ENCODE data around the gene ATP5PF.
A peak's percentile ranks its signal among the peaks of the same experiment; 100 is the strongest.

ATP5PF gene

GRCh38 chr21:25734904-25735645 is at the start of gene ATP5PF, which contains the start of gene GABPA (continued):
- TF ChIP-seq INSM2 (tag by site-specific recombination; IDR thresholded peaks at IDR 0.05) = no peak
- no peak for TF ChIP-seq ZNF623 (tag by site-specific recombination; IDR thresholded peaks at IDR 0.05)
- TF ChIP-seq KLF8 (tag by site-specific recombination; IDR thresholded peaks at IDR 0.05) = peak; percentile 81; the same call in 1 of the 2 replicates
- TF ChIP-seq, protein P1, sequence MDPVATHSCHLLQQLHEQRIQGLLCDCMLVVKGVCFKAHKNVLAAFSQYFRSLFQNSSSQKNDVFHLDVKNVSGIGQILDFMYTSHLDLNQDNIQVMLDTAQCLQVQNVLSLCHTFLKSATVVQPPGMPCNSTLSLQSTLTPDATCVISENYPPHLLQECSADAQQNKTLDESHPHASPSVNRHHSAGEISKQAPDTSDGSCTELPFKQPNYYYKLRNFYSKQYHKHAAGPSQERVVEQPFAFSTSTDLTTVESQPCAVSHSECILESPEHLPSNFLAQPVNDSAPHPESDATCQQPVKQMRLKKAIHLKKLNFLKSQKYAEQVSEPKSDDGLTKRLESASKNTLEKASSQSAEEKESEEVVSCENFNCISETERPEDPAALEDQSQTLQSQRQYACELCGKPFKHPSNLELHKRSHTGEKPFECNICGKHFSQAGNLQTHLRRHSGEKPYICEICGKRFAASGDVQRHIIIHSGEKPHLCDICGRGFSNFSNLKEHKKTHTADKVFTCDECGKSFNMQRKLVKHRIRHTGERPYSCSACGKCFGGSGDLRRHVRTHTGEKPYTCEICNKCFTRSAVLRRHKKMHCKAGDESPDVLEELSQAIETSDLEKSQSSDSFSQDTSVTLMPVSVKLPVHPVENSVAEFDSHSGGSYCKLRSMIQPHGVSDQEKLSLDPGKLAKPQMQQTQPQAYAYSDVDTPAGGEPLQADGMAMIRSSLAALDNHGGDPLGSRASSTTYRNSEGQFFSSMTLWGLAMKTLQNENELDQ (tag by site-specific recombination; IDR thresholded peaks at IDR 0.05; ENCODE audit: low read depth) = no peak
- TF ChIP-seq, protein P2, sequence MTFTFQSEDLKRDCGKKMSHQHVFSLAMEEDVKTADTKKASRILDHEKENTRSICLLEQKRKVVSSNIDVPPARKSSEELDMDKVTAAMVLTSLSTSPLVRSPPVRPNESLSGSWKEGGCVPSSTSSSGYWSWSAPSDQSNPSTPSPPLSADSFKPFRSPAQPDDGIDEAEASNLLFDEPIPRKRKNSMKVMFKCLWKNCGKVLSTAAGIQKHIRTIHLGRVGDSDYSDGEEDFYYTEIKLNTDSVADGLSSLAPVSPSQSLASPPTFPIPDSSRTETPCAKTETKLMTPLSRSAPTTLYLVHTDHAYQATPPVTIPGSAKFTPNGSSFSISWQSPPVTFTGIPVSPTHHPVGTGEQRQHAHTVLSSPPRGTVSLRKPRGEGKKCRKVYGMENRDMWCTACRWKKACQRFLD (tag by site-specific recombination; IDR thresholded peaks at IDR 0.05) = no peak
- TF ChIP-seq ZNF707 (tag by site-specific recombination; IDR thresholded peaks at IDR 0.05) = no peak
- no peak for TF ChIP-seq ZNF555 (tag by site-specific recombination; conservative IDR thresholded peaks at IDR 0.05)
- no peak for TF ChIP-seq ZNF521 (tag by site-specific recombination; IDR thresholded peaks at IDR 0.05)
- no peak for TF ChIP-seq RBAK (tag by site-specific recombination; IDR thresholded peaks at IDR 0.05)
- no peak for TF ChIP-seq ZNF133 (tag by site-specific recombination; IDR thresholded peaks at IDR 0.05)
- no peak for TF ChIP-seq ZNF433 (tag by site-specific recombination; IDR thresholded peaks at IDR 0.05; ENCODE audit: low read depth)
- peak; percentile 65; the same call in 1 of the 2 replicates for TF ChIP-seq KLF16 (tag by site-specific recombination; IDR thresholded peaks at IDR 0.05)
- no peak for TF ChIP-seq ZNF791 (tag by site-specific recombination; IDR thresholded peaks at IDR 0.05)
- TF ChIP-seq HOXA7 (CRISPR knock-in tag; IDR thresholded peaks at IDR 0.05; ENCODE audit: borderline replicate concordance) = no peak
- TF ChIP-seq PATZ1 (tag by site-specific recombination; IDR thresholded peaks at IDR 0.05) = peak; percentile 92
- TF ChIP-seq, protein P3, sequence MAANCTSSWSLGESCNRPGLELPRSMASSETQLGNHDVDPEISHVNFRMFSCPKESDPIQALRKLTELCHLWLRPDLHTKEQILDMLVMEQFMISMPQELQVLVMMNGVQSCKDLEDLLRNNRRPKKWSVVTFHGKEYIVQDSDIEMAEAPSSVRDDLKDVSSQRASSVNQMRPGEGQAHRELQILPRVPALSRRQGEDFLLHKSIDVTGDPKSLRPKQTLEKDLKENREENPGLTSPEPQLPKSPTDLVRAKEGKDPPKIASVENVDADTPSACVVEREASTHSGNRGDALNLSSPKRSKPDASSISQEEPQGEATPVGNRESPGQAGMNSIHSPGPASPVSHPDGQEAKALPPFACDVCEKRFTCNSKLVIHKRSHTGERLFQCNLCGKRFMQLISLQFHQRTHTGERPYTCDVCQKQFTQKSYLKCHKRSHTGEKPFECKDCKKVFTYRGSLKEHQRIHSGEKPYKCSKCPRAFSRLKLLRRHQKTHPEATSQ (tag by site-specific recombination; IDR thresholded peaks at IDR 0.05) = peak; percentile 95
- TF ChIP-seq IKZF3 (tag by site-specific recombination; IDR thresholded peaks at IDR 0.05) = no peak
- no peak for TF ChIP-seq ZNF776 (tag by site-specific recombination; IDR thresholded peaks at IDR 0.05; ENCODE audit: borderline replicate concordance)
- TF ChIP-seq KLF1 (tag by site-specific recombination; IDR thresholded peaks at IDR 0.05) = peak; percentile 47
- no peak for TF ChIP-seq ZNF114 (tag by site-specific recombination; IDR thresholded peaks at IDR 0.05)
- peak; percentile 48; the same call in 1 of the 2 replicates for TF ChIP-seq ZNF18 (tag by site-specific recombination; IDR thresholded peaks at IDR 0.05)
- no peak for TF ChIP-seq ZNF221 (tag by site-specific recombination; IDR thresholded peaks at IDR 0.05; ENCODE audit: borderline replicate concordance)
- TF ChIP-seq SETDB1 (IDR thresholded peaks at IDR 0.05; ENCODE audit: insufficient read length, low read length) = no peak
- TF ChIP-seq ZNF16 (tag by site-specific recombination; IDR thresholded peaks at IDR 0.05; ENCODE audit: low read depth) = no peak
- TF ChIP-seq ZNF292 (tag by site-specific recombination; IDR thresholded peaks at IDR 0.05; ENCODE audit: borderline replicate concordance, low read depth) = no peak
- TF ChIP-seq ZNF121 (tag by site-specific recombination; IDR thresholded peaks at IDR 0.05) = 0 out of 2 replicates have a peak, but pooled peaks have one; percentile 49
- TF ChIP-seq HOXC10 (CRISPR knock-in tag; IDR thresholded peaks at IDR 0.05) = no peak
- TF ChIP-seq ZNF777 (tag by site-specific recombination; IDR thresholded peaks at IDR 0.05; ENCODE audit: borderline replicate concordance) = no peak
- no peak for TF ChIP-seq ZNF157 (tag by site-specific recombination; IDR thresholded peaks at IDR 0.05)
- no peak for TF ChIP-seq ZNF571 (tag by site-specific recombination; IDR thresholded peaks at IDR 0.05)
- TF ChIP-seq KLF9 (tag by site-specific recombination; IDR thresholded peaks at IDR 0.05; ENCODE audit: low read depth) = no peak
